ENCODE measurements around the gene SPOP.
A peak's percentile ranks its signal among the peaks of the same experiment; 100 is the strongest.

Gene SPOP

DNA sequence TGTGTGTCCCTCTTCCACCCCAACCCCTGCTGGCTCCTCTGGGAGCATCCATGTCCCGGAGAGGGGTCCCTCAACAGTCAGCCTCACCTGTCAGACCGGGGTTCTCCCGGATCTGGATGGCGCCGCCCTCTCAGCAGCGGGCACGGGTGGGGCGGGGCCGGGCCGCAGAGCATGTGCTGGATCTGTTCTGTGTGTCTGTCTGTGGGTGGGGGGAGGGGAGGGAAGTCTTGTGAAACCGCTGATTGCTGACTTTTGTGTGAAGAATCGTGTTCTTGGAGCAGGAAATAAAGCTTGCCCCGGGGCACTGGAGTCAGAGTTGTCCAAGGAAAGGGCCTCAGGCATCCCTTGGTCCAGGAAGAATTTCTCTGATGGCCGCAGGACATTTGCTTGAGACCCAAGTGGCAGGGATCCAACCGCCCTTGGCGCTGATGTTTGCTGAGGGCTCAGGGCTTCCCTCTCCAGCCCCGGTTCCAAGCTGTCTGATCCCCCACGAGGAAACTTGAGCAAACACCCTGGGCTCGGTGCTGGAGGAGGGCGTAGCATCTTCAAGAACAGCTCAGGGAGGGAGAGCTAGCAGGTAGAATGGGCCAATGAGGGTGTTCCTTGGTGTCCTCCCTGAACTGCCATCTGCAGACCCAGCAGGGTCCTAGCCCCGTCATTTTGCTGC lies 97.7 kb downstream of the SPOP start:
- DNase-seq (ENCODE audit: extremely low spot score), result no peak
- ChIA-PET CTCF (interaction anchor here (1.0 to 20.7 kb wide), 6 partner anchors 10 to 118 kb away, joined by 3 to 880 read pairs (median 6); partner anchors contain the start of gene SLC35B1), POLR2A (interaction anchor here (0.9 kb wide), 1 partner anchor 116 kb away, joined by 3 read pairs; no protein-coding TSS in a partner anchor)
- TF ChIP-seq, protein P1, sequence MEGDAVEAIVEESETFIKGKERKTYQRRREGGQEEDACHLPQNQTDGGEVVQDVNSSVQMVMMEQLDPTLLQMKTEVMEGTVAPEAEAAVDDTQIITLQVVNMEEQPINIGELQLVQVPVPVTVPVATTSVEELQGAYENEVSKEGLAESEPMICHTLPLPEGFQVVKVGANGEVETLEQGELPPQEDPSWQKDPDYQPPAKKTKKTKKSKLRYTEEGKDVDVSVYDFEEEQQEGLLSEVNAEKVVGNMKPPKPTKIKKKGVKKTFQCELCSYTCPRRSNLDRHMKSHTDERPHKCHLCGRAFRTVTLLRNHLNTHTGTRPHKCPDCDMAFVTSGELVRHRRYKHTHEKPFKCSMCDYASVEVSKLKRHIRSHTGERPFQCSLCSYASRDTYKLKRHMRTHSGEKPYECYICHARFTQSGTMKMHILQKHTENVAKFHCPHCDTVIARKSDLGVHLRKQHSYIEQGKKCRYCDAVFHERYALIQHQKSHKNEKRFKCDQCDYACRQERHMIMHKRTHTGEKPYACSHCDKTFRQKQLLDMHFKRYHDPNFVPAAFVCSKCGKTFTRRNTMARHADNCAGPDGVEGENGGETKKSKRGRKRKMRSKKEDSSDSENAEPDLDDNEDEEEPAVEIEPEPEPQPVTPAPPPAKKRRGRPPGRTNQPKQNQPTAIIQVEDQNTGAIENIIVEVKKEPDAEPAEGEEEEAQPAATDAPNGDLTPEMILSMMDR (IDR thresholded peaks at IDR 0.05; ENCODE audit: control extremely low read depth, extremely low read depth, low read depth, missing control alignments), result no peak

DNA sequence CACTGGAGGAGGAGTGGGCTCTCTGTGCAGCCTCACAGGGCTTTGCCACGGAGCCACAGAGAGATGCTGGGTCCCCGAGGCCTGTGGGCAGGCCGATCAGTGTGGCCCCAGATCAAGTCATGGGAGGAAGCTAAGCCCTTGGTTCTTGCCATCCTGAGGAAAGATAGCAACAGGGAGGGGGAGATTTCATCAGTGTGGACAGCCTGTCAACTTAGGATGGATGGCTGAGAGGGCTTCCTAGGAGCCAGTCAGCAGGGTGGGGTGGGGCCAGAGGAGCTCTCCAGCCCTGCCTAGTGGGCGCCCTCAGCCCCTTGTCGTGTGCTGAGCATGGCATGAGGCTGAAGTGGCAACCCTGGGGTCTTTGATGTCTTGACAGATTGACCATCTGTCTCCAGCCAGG lies 98.4 kb downstream of the SPOP start:
- CTCF ChIA-PET, result interaction anchor here (1.0 to 20.7 kb wide), 5 partner anchors 10 to 119 kb away, joined by 3 to 880 read pairs (median 10); partner anchors contain the start of gene SLC35B1

GRCh38 chr17:49578952-49579500 lies 98.9 kb downstream of the SPOP start:
- TF ChIP-seq, protein P1 (IDR thresholded peaks at IDR 0.05; ENCODE audit: control extremely low read depth, extremely low read depth, low read depth, missing control alignments), result no peak
- ChIA-PET POLR2A (interaction anchor here (0.9 kb wide), 1 partner anchor 117 kb away, joined by 3 read pairs; no protein-coding TSS in a partner anchor), CTCF (interaction anchor here (1.0 to 20.7 kb wide), 6 partner anchors 9 to 417 kb away, joined by 3 to 880 read pairs (median 6); partner anchors contain the start of gene SLC35B1)
- DNase-seq (ENCODE audit: extremely low spot score), result no peak

More for the DNA sequence above, 98.4 kb downstream of the SPOP start:
- POLR2A ChIA-PET, result interaction anchor here (0.9 kb wide), 1 partner anchor 117 kb away, joined by 3 read pairs; no protein-coding TSS in a partner anchor
- TF ChIP-seq, protein P1 (IDR thresholded peaks at IDR 0.05; ENCODE audit: control extremely low read depth, extremely low read depth, low read depth, missing control alignments), result no peak
- DNase-seq (ENCODE audit: extremely low spot score), result no peak

GRCh38 chr17:49578414-49578813 lies 99.5 kb downstream of the SPOP start:
- ChIA-PET CTCF (interaction anchor here (0.8 to 20.7 kb wide), 5 partner anchors 9 to 420 kb away, joined by 3 to 880 read pairs (median 10); partner anchors contain the start of gene SLC35B1), POLR2A (no interaction called here)
- no peak for DNase-seq (ENCODE audit: extremely low spot score)
- TF ChIP-seq, protein P1 (IDR thresholded peaks at IDR 0.05; ENCODE audit: control extremely low read depth, extremely low read depth, low read depth, missing control alignments), result no peak

DNA sequence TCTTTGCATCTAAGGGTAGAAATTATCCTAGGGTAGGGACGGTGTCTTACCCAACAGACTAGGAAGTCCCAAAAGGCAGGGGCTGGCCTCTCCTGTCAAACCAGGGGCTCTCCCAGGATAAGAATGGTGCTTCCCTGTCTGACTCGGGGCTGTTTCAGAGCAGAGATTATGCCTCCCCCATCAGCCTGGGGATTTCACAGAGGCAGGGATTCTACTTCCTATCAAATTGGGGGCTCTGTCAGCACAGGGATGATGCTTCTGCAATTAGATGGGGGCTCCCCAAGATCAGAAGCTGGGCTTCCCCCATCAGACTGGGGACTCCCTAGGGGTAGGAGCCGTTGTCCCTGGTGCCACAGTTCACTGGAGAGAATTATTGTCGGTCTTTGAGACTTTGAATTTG lies 99.9 kb downstream of the SPOP start:
- TF ChIP-seq, protein P1 (IDR thresholded peaks at IDR 0.05; ENCODE audit: control extremely low read depth, extremely low read depth, low read depth, missing control alignments), result no peak
- POLR2A ChIA-PET, result no interaction called here
- CTCF ChIA-PET, result interaction anchor here (0.8 to 20.7 kb wide), 5 partner anchors 8 to 420 kb away, joined by 3 to 880 read pairs (median 10); partner anchors contain the start of gene SLC35B1
- DNase-seq (ENCODE audit: extremely low spot score), result peak; percentile 59

GRCh38 chr17:49577650-49577934 lies 100.3 kb downstream of the SPOP start:
- POLR2A ChIA-PET, result no interaction called here
- TF ChIP-seq, protein P1 (IDR thresholded peaks at IDR 0.05; ENCODE audit: control extremely low read depth, extremely low read depth, low read depth, missing control alignments), result no peak
- CTCF ChIA-PET, result interaction anchor here (20.7 kb wide), 1 partner anchor 121 kb away, joined by 880 read pairs; the partner anchor contains the start of gene SLC35B1
- DNase-seq (ENCODE audit: extremely low spot score), result no peak
